NCI-H748 (cell line): ENCODE measurements around the gene CHP2.

Source experiments
- DNase-seq: peaks from one replicate; lab custom pipeline; 2025; ENCODE audit not compliant: unreplicated experiment; lab: John Stamatoyannopoulos, UW

Gene CHP2

DNA sequence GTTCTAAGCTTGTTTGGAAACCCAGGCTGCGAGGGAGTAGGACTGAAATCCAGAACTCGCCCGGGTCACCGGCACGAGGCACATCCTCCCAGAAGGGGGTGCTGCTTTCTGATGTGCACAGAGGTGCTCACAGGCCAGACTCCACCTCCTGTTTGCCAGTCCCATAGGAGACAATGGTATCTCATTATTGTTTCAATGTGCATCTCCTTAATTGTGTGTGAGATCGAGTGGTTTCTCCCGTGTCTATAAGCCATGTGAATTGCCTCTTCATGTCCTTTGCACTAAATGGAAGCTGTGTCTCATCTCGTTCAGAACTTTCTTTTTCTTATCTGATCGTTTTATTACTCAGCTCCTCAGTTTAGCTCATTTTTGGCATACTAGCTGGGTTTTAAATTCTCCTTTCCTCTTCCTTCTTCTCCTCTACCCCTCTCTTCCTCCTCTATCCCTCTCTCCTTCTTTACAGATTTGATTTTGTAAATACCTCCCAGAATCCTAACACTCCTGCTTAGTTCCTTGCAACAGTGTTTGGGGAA, 48.8 kb downstream of the CHP2 start:
- DNase-seq = peak; percentile 66

DNA sequence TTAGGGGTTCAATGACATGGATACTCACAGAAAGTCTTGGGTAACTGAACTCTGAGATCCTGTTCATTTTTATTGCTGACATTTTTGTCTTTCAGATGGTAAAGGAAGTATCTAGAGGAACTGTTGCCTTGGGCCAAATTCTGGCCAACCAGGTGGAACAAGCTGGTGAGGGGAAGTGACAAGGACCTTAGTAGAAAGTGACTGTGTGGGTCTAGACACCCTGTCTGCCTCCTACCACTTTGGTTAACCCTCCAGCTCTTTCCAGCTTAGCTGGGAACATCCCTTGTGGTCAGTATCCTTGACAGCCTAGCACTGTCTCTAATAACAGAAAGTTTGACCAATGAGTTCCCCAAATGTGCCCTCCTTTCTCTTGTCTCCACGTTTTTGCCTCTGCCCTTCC, 52.2 kb downstream of the CHP2 start:
- no peak for DNase-seq
